Activated CD4-positive, CD25-positive, alpha-beta regulatory T cell treated with anti-CD3 and anti-CD28 coated beads, Interleukin-2, amount 50 U/mL, for 24 hours (primary cell): ENCODE measurements around the gene CGNL1.
A peak's percentile ranks its signal among the peaks of the same experiment; 100 is the strongest.

Source experiments
- ATAC-seq, 2 donors: fragments of 150-1000 bp; cut with Tn5 transposase; one replicate each; pipeline ENCODE4 v1.10.0; 2021; ENCODE audit warnings: mild to moderate bottlenecking in 1 of 2, moderate library complexity in 1 of 2

CGNL1 gene

GRCh38 chr15:57582090-57582489 lies 205.8 kb downstream of the CGNL1 start:
- no peak for ATAC-seq

GRCh38 chr15:57583282-57583681 lies 207.0 kb downstream of the CGNL1 start:
- no peak for ATAC-seq

- ATAC-seq, result no peak
These were observed 207.4 kb downstream of the CGNL1 start for GRCh38 chr15:57583720-57584119.

- peak; percentile 57 to 74 for ATAC-seq
These were observed 210.5 kb downstream of the CGNL1 start for GRCh38 chr15:57586661-57587424.

- no peak for ATAC-seq
These were observed 213.0 kb downstream of the CGNL1 start for GRCh38 chr15:57589281-57589680.

GRCh38 chr15:57589754-57590153 lies 213.4 kb downstream of the CGNL1 start:
- ATAC-seq, result no peak

GRCh38 chr15:57591237-57591821 lies 215.0 kb downstream of the CGNL1 start:
- ATAC-seq, result peak; percentile 35 to 47

- peak; percentile 72 to 81 for ATAC-seq
These were observed 215.6 kb downstream of the CGNL1 start, which contains the start of gene MYZAP for GRCh38 chr15:57591822-57592367. MYZAP (plus strand) TSS chr15:57591904; CDS start chr15:57592035, 131 bp downstream.

GRCh38 chr15:57592426-57592825 lies 216.1 kb downstream of the CGNL1 start:
- no peak for ATAC-seq

- ATAC-seq, result no peak
These were observed 216.6 kb downstream of the CGNL1 start for GRCh38 chr15:57592836-57593420.

GRCh38 chr15:57594479-57594878 lies 218.2 kb downstream of the CGNL1 start:
- ATAC-seq, result no peak

GRCh38 chr15:57595011-57595866 lies 218.9 kb downstream of the CGNL1 start:
- no peak for ATAC-seq

GRCh38 chr15:57596301-57596855 lies 220.1 kb downstream of the CGNL1 start:
- ATAC-seq, result no peak

- no peak for ATAC-seq
These were observed 220.7 kb downstream of the CGNL1 start for GRCh38 chr15:57596978-57597377.

GRCh38 chr15:57597431-57597830 lies 221.1 kb downstream of the CGNL1 start:
- ATAC-seq, result no peak

GRCh38 chr15:57598346-57598745 lies 222.0 kb downstream of the CGNL1 start:
- ATAC-seq, result no peak

GRCh38 chr15:57599296-57599810 lies 223.0 kb downstream of the CGNL1 start:
- no peak for ATAC-seq

GRCh38 chr15:57600197-57600596 lies 223.9 kb downstream of the CGNL1 start:
- ATAC-seq, result no peak
